Neural crest cell (in vitro differentiated cells): ENCODE measurements around the gene PRRC2A. TPM values are rescaled to one million over a fixed set of nuclear protein-coding genes. Genes with fewer than 3 reads are reported as not detected.

Experiments
- DNase-seq: peaks from one replicate; pipeline ENCODE4 v3.0.0; 2021; ENCODE audit warnings: low read depth, mixed read lengths, low spot score
- H3K27ac Mint-ChIP-seq: one replicate; pipeline ENCODE4 v1.8.0; 2021; ENCODE audit warnings: mild to moderate bottlenecking, mixed read lengths; ENCODE audit not compliant: unreplicated experiment
- H3K27me3 Mint-ChIP-seq: 2 replicates; pipeline ENCODE4 v1.8.0; 2021; ENCODE audit warnings: low read depth, mild to moderate bottlenecking, mixed read lengths
- H3K36me3 Mint-ChIP-seq: 2 replicates; pipeline ENCODE4 v1.8.0; 2021; ENCODE audit warnings: low read depth, mild to moderate bottlenecking, mixed read lengths
- H3K4me1 Mint-ChIP-seq: 2 replicates; pipeline ENCODE4 v1.8.0; 2021; ENCODE audit warnings: mixed read lengths
- H3K4me3 Mint-ChIP-seq: one replicate; pipeline ENCODE4 v1.8.0; 2021; ENCODE audit warnings: mild to moderate bottlenecking, mixed read lengths
- H3K9me3 Mint-ChIP-seq: 2 replicates; pipeline ENCODE4 v1.8.0; 2021; ENCODE audit warnings: mixed read lengths
- total RNA-seq: library from RNA; stranded (reverse); gene quantifications from 2 replicates; pipeline ENCODE4 v1.2.1, GENCODE V29; 2021
- TF ChIP-seq, protein P1 (sequence below): fragments of 200-600 bp; sonication (generic); conservative IDR thresholded peaks from 2 replicates; pipeline ENCODE4 v1.5.0; 2021; ENCODE audit warnings: antibody characterized with exemption, mild to moderate bottlenecking

Gene PRRC2A
- total RNA-seq, 1 donor from 2014 or later = 356 TPM

DNA sequence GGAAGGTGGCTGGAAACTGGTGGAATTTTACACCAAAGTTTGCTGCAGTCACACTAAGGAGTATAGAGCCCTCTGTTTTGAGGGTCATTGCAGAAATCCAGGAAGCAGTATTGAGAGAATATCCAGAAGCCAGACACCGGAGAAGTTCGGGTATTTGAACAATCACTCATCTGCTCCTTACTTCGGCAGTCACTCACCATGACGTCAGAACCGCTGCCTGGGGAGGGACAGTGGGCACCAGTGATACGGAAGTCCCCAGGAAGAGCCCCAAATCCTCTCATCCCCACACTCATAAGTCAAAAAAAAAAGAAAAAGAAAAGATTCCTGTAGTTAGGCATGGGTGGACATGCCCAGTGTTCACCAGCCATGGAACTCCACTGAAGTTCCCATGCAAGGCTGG is 56.4 kb downstream of the PRRC2A start:
- TF ChIP-seq, protein P1, sequence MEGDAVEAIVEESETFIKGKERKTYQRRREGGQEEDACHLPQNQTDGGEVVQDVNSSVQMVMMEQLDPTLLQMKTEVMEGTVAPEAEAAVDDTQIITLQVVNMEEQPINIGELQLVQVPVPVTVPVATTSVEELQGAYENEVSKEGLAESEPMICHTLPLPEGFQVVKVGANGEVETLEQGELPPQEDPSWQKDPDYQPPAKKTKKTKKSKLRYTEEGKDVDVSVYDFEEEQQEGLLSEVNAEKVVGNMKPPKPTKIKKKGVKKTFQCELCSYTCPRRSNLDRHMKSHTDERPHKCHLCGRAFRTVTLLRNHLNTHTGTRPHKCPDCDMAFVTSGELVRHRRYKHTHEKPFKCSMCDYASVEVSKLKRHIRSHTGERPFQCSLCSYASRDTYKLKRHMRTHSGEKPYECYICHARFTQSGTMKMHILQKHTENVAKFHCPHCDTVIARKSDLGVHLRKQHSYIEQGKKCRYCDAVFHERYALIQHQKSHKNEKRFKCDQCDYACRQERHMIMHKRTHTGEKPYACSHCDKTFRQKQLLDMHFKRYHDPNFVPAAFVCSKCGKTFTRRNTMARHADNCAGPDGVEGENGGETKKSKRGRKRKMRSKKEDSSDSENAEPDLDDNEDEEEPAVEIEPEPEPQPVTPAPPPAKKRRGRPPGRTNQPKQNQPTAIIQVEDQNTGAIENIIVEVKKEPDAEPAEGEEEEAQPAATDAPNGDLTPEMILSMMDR = no peak
- H3K4me1 Mint-ChIP-seq = peaks cover 14% of the 10 kb centered on the region
- H3K9me3 Mint-ChIP-seq = no peaks in the 10 kb centered on the region
- no peak overlapping the region for H3K27ac Mint-ChIP-seq
- peaks cover 12% of the 10 kb centered on the region for H3K27me3 Mint-ChIP-seq
- DNase-seq = no peak
- no peaks in the 10 kb centered on the region for H3K36me3 Mint-ChIP-seq
- peak overlapping the region; percentile 32 for H3K4me3 Mint-ChIP-seq

GRCh38 chr6:31677955-31678354 is 57.4 kb downstream of the PRRC2A start:
- no peaks in the 10 kb centered on the region for H3K36me3 Mint-ChIP-seq
- no peaks in the 10 kb centered on the region for H3K9me3 Mint-ChIP-seq
- H3K4me1 Mint-ChIP-seq = peaks cover 20% of the 10 kb centered on the region
- TF ChIP-seq, protein P1 = no peak
- DNase-seq = no peak
- H3K4me3 Mint-ChIP-seq = no peak overlapping the region
- peaks cover 14% of the 10 kb centered on the region for H3K27me3 Mint-ChIP-seq
- no peak overlapping the region for H3K27ac Mint-ChIP-seq

DNA sequence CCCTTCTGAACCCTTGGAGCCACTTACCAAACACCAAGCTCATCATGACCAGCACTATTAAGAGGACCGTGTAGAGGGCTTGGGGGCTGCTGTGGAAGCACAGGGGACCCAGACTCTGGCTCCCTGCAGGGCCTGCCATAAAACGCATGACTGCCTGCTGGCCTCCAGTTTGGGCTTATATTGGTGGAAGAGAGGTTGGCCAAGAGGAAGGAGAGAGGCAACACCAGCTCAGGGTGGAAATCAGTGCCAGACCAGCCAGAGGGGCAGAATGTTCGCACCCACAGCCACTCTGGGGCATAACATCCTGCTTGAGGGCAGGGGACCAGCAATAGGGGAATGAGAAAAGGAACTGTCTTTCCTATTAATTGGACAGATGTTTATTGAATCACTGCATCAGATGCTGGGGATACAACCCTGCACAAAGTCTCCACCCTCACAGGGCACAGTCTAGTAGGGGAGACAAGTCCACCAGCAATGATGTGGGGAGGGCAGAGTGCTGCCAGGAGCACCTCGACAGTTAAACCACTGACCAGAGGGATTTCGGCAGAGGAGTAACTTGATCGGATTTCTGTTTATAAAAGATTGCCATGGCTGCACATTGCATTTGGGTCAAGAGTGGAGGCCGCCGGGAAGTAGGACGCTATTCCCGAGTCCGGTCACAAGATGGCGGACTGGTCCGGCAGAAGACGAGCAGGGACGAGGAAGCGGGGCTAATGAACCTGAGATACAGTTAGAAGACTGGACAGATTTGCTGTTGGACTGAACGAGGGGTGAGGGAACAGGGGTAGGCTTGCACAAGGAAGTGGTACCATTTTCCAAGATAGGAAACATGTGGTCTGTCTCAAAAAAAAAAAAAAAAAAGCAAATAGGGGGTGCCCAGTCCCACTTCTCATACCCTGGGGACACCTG is 60.0 kb downstream of the PRRC2A start, which contains the start of gene LY6G5C:
Gene LY6G5C, minus strand, starts transcription at position 842 of the 909 bp plus-strand sequence. Its CDS starts 694 bp downstream, at position 148.
- peak; percentile 73 for DNase-seq
- Mint-ChIP-seq H3K4me1 (peaks cover 28% of the 10 kb centered on the region), H3K27ac (peak within 1 kb of the TSS; percentile 84), H3K36me3 (no peaks in the 10 kb centered on the region), H3K27me3 (peaks cover 14% of the 10 kb centered on the region), H3K4me3 (peak within 1 kb of the TSS; percentile 82), H3K9me3 (no peaks in the 10 kb centered on the region)
- TF ChIP-seq, protein P1 = peak; percentile 81

- H3K9me3 Mint-ChIP-seq = no peaks in the 10 kb centered on the region
- DNase-seq = no peak
- peak overlapping the region; percentile 82 for H3K4me3 Mint-ChIP-seq
- peaks cover under 1% of the 10 kb centered on the region for H3K36me3 Mint-ChIP-seq
- TF ChIP-seq, protein P1 = no peak
- peaks cover 28% of the 10 kb centered on the region for H3K4me1 Mint-ChIP-seq
- H3K27me3 Mint-ChIP-seq = peaks cover 14% of the 10 kb centered on the region
- H3K27ac Mint-ChIP-seq = no peak overlapping the region
Measured at GRCh38 chr6:31681135-31681671, 60.7 kb downstream of the PRRC2A start.

- Mint-ChIP-seq H3K4me1 (peaks cover 28% of the 10 kb centered on the region), H3K36me3 (peaks cover 6% of the 10 kb centered on the region), H3K27me3 (peaks cover 14% of the 10 kb centered on the region), H3K9me3 (no peaks in the 10 kb centered on the region), H3K4me3 (peak overlapping the region; percentile 76), H3K27ac (no peak overlapping the region)
- TF ChIP-seq, protein P1 = no peak
- DNase-seq = no peak
Measured at GRCh38 chr6:31683591-31683990, 63.1 kb downstream of the PRRC2A start.
